C1 segment of cervical spinal cord (tissue), 14 donors: ENCODE data around the gene CKM.
"Not testable (repeated sequence)": the region's sequence is repeated elsewhere in the genome, so short reads cannot be mapped to it uniquely, and the experiment has no call there.

Experiments
- DNase-seq, 14 donors: peaks; one replicate each; lab custom pipeline; 2025; lab: John Stamatoyannopoulos, UW

Gene CKM

GRCh38 chr19:45321848-45322247 lies 827 bp downstream of the CKM start:
- no peak for DNase-seq

DNA sequence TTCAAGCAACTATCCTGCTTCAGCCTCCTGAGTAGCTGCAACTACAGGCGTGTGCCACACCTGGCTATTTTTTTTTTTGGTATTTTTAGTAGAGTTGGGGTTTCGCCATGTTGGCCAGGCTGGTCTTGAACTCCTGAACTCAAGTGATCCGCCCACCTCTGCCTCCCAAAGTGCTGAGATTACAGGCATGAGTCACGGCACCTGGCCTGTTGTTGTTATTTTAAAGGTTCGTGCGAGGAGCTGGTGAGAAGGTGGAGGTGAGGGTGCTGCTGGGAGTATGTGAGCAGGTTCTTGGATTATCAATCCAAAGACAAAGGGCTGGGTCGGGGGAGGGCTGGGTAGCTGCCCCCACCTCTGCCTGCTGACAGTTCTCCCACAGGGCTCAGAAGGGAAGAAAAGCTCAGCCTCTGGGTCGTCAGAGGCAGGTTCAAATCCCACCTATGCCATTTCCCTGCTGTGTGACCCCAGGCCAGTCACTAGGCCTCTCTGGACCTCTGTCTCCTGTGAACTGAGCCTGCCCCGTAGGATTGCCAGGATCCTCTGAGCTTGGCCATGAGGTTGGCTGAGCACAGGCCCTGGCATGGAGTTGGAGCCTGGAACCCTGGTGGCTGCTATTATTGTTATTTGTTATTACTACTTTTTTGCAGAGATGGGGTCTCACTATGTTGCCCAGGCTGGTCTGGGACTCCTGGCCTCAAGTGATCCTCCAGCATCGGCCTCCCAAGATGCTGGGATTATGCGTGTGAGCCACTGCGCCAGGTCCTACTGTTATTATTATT lies 1.5 kb downstream of the CKM start:
- DNase-seq: no peak

- DNase-seq: no peak
Observed at GRCh38 chr19:45315304-45315703, 7.4 kb downstream of the CKM start.

GRCh38 chr19:45314708-45315245 lies 7.9 kb downstream of the CKM start:
- no peak for DNase-seq

DNA sequence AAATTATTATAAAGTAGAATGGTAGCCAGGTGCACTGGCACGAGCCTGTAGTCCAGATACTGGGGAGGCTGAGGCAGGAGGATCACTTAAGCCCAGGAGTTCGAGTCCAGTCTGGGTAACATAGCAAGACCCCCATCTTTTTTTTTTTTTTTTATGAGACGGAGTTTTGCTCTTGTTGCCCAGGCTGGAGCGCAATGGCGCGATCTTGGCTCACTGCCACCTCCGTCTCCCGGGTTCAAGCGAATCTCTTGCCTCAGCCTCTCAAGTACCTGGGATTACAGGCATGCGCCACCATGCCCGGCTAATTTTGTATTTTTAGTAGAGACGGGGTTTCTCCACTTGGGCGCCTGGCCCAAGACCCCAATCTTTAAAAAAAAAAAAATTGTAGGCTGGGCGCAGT lies 10.4 kb downstream of the CKM start:
- DNase-seq: not testable (repeated sequence)

DNA sequence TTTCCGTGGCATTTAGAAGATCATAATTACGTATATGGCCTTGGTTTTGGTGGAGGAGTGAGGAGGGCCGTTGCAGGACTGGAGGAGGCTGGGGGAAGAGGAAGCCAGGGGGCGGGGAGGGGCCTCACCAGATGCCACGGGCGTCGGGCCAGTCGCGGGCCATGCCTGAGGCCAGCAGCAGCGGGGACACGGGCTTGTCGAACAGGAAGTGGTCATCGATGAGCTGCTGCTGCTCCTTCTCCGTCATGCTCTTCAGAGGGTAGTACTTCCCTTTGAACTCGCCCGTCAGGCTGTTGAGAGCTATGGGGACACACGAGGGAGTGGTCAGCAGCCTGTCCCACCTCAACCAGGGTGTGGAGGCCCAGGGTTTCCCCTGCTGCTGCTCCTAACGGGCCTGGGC lies 11.1 kb downstream of the CKM start:
- no peak for DNase-seq

- not testable (repeated sequence) for DNase-seq
Observed at GRCh38 chr19:45309322-45309721, 13.4 kb downstream of the CKM start.

GRCh38 chr19:45307361-45307760 lies 15.3 kb downstream of the CKM start:
- DNase-seq: no peak

DNA sequence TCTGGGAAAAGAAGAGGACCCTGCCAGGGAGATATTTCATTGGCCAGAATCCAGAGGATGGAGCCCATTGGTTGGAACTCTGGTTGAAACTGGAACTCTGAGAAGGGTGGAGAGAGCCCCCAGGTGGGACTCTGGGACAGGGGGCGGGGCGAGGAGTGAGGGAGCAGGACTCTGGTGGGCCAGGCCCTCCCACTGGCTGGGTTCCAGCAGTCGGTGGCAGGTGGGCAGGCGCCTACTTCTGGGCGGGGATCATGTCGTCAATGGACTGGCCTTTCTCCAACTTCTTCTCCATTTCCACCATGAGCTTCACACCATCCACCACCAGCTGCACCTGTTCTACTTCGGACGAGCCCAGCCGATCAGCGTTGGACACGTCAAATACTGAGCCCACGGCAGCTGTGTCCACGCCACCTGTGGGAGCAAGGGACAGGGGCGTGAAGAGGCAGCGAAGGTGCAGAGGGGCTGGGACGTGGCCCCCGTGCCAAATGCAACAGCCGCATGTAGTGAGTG lies 16.1 kb downstream of the CKM start:
- DNase-seq: no peak

GRCh38 chr19:45306040-45306439 lies 16.6 kb downstream of the CKM start:
- no peak for DNase-seq

DNA sequence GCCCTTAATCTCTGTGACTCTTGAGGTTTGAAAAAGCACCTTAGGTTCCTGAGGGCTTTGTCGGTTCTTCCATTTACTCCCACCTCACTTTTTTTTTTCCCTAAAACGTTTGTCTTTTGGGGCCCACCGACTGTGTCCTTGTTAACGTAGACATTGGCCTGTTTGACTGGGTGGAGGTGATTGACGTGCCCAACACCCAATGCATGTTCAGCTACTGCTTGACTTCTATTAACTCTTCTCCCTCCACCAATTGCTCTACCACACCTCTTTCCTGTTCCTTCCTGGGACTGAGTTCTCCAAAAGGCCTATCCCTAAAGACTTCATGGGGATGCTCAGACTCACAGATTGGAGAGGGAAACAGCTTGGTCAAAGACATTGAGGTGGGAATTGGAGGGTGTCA lies 17.3 kb downstream of the CKM start:
- DNase-seq: no peak

- DNase-seq: no peak
Observed at GRCh38 chr19:45305007-45305406, 17.7 kb downstream of the CKM start.

DNA sequence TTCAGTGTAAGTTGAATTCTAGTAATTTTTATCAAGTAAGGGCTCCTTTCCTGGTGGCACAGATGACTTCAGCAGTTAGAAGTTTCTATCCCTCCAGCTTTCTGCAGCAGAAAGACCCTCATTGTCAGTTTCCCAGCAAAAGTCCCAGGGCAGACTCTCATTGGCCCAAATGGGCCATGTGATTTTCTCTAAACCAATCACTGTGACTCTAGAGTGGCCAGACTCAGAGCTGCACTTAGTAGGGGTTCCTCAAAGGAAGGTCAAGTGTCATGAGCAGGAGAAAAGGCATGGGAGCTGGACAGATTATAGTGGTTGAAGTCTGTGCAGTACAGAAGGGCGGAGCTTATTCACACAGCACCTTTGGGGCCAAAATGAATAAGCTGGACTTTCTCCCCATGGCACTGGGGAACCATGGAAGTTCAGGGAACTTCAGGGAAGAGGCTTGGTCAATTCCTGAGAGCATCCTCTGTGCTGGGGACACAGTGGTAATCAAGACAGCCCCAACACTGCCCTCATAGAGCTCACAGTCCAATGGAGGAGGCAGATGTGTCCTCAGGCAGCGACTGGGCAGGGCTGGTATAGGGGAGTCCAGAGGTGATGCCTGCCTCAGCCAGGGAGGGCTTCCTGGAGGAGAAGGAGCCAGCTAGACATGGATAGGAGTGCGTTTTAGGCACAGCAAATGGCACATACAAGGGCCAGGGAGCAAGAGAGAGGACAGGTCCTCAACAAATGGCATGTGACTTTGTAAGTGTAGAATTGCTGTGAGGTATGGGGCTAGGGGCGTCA lies 18.3 kb downstream of the CKM start:
- no peak for DNase-seq

- DNase-seq: no peak
Observed at GRCh38 chr19:45303269-45304060, 19.2 kb downstream of the CKM start.

GRCh38 chr19:45302416-45302815 lies 20.3 kb downstream of the CKM start:
- DNase-seq: no peak

GRCh38 chr19:45299719-45300118 lies 23.0 kb downstream of the CKM start:
- DNase-seq: no peak

DNA sequence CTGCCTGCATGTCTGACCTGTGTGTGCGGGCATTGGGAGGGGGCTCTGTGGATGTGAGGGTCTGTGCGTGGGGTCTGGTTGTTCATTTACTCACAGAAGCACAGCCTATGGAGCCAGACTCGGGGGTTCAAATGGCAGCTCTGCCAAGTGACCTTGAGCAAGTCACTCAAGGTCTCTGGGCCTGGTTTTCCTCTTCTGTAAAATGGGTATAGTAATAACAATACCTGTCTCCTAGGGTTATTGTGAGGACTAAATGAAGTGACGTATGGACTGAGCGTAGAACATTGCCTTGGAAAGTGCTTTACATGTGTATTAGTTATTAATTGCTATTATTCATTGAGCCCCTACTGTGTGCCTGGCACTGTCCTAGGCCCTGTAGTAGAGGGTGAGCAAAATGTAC lies 24.4 kb downstream of the CKM start:
- no peak for DNase-seq

- DNase-seq: no peak
Observed at GRCh38 chr19:45297674-45298073, 25.0 kb downstream of the CKM start.

- DNase-seq: no peak
Observed at GRCh38 chr19:45296355-45296754, 26.3 kb downstream of the CKM start.

DNA sequence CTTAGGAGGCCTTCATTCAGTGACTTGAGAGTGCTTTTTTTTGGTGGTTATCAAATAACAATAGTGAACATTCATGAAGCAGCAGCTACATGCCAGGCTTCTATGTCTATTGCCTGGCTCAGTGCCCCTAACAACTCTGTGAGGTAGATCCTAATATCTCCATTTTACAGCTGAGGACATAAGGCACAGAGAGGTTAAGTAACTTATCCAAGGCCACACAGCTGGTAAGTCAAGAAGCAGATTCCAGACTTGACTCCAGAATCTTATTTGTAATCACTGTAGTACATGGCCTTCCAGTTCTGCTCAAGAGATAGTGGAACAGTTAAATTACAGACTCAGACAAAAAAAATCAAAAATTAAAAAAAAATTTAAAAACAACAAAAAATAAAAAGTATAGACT lies 26.8 kb downstream of the CKM start:
- no peak for DNase-seq

DNA sequence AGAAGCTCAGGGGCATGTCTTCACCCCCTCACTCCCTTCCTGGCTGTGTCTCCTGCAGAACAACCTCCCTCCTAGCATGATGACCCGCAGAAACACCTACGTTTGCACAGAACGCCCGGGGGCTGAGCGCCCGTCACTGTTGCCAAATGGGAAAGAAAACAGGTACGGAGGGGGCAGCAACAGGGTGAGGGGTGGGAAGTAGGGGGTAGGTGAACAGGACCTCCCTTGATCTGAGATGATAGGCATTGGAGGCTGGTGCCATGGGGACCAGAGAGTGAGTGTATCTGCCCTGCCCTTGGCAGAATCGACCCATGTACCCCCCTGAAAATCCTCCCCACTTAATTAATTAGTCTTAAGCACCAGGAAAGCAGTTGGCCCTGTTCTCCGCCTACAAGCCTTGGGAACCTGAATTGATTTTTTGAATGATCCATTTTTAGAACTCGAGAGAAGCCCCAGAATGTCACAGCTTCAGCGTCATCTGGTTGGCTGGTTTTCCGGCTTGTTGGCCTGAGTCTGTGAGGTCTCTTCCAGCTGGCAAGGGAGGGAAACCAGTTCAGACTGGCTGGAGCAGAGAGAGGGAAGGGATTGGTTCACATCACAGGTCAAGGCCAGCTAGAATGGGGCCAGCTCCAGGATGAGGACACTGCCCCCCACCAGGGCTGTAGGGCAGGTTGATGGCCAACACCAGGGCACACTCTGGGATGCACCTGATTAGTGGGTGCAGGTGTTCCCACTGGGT lies 28.2 kb downstream of the CKM start:
- DNase-seq: peak in 9 of 14 donors; percentile 8 to 50 (median 26)
